ENCODE results near the gene BHLHA15. TPM values are rescaled to one million over a fixed set of nuclear protein-coding genes. Genes with fewer than 3 reads are reported as not detected.

Gene BHLHA15
- total RNA-seq, 1 donor from 2014 or later = 0.35 TPM

DNA sequence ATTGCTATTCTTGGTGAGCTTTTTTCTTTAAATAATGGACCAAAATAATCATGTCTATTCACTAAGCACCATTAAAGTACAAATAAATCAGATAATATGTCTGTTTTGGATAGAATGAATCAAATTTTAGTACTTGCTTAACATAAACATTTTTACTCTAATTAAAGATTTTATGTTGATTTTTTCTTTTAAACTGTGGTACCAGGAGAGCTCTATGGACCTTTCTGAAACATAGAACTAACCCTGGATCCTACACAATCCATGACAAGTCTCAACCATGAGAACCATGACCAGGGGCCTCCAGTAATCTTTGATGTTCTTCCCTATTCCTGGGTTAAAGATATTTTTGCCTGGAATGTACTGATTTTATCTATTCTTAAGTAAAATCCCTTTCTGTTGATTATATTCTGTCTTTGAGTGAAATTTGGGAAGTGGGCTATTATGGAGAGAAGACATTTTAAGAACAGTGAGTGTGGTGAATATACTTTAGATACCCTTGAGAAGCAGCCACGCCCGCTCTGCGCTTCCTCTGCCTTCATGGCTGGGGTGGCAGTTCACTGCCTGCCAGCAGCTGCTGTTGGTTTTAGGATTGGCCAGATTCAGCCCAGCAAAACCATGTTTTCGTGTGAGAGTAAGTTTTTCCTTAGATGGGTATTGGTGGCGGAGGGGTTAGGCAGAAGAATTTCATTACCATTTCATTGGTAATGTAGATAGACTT lies 42.2 kb upstream of the BHLHA15 start:
- CTCF ChIA-PET = interaction anchor here (0.7 to 10.4 kb wide), 27 partner anchors 9 to 1065 kb away, joined by 3 to 248 read pairs (median 4); partner anchors contain the start of gene LMTK2
- Mint-ChIP-seq H3K27me3 (peaks cover 2% of the 10 kb centered on the region), H3K36me3 (ENCODE audit: low read depth) (peaks cover 15% of the 10 kb centered on the region), H3K27ac (no peak overlapping the region), H3K4me1 (peaks cover 9% of the 10 kb centered on the region), H3K4me3 (no peak overlapping the region), H3K9me3 (no peaks in the 10 kb centered on the region)
- DNase-seq (no peak), ATAC-seq (ENCODE audit: low read depth) (no peak)
- POLR2A ChIA-PET = interaction anchor here (1.3 to 2.0 kb wide), 3 partner anchors 34 to 147 kb away, joined by 5 to 10 read pairs (median 9); partner anchors contain the start of gene LMTK2
- intact Hi-C loops (cut with micrococcal nuclease) = loop anchor here (1.0 to 2.0 kb wide), 7 partner anchors 63 to 1064 kb away; partner anchors contain the start of genes ASNS and LMTK2
- TF ChIP-seq, protein P1, sequence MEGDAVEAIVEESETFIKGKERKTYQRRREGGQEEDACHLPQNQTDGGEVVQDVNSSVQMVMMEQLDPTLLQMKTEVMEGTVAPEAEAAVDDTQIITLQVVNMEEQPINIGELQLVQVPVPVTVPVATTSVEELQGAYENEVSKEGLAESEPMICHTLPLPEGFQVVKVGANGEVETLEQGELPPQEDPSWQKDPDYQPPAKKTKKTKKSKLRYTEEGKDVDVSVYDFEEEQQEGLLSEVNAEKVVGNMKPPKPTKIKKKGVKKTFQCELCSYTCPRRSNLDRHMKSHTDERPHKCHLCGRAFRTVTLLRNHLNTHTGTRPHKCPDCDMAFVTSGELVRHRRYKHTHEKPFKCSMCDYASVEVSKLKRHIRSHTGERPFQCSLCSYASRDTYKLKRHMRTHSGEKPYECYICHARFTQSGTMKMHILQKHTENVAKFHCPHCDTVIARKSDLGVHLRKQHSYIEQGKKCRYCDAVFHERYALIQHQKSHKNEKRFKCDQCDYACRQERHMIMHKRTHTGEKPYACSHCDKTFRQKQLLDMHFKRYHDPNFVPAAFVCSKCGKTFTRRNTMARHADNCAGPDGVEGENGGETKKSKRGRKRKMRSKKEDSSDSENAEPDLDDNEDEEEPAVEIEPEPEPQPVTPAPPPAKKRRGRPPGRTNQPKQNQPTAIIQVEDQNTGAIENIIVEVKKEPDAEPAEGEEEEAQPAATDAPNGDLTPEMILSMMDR (IDR thresholded peaks at IDR 0.05) = no peak

DNA sequence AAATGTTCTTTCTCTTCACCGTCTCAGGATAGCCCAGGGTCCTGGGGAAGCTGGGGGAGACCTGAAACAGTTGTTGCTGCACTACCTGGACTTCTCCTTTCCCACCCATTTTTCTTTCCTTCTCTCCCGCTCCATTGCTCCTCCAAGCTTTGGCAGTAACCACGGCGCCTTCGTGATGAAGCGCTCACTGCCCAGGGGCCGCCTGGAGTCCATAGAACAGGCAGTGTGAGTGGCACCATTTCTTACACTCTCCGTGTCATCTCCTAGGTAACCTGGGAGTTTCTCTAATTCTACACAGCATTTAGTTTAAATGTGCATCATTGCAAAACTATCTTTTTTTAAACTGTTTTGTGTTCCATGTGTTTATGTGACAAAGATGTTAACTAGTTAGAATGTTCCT lies 40.3 kb upstream of the BHLHA15 start:
- no peak for DNase-seq
- ChIA-PET CTCF (interaction anchor here (1.4 to 10.4 kb wide), 2 partner anchors 65 to 149 kb away, joined by 4 to 248 read pairs; partner anchors contain the start of gene LMTK2), POLR2A (no interaction called here)
- no peak for ATAC-seq (ENCODE audit: low read depth)
- peaks cover 26% of the 10 kb centered on the region for H3K36me3 Mint-ChIP-seq (ENCODE audit: low read depth)
- H3K27me3 Mint-ChIP-seq = no peaks in the 10 kb centered on the region
- H3K27ac Mint-ChIP-seq = no peak overlapping the region
- no peaks in the 10 kb centered on the region for H3K9me3 Mint-ChIP-seq
- no peak overlapping the region for H3K4me3 Mint-ChIP-seq
- H3K4me1 Mint-ChIP-seq = peaks cover 9% of the 10 kb centered on the region
- TF ChIP-seq, protein P1 (IDR thresholded peaks at IDR 0.05) = no peak
- intact Hi-C loops (cut with micrococcal nuclease) = no loop called here

DNA sequence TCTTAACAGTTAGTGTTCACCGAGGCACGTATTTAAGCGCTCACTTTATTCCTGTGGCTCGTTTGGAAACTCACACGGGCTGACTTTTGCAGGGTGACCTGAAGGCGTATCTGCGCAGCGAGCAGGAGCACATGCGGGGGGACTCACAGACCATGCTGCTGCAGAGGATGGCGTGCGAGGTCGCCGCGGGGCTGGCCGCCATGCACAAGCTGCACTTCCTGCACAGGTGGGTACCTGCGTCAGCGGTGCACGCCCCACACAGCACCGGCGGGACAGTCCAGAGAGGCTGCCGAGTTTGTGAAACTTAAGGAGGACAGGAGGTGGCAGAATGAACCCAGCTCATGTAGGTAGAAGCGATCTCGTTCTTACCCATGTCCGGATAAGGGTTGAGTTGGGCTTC lies 39.8 kb upstream of the BHLHA15 start:
- H3K36me3 Mint-ChIP-seq (ENCODE audit: low read depth) = peaks cover 30% of the 10 kb centered on the region
- intact Hi-C loops (cut with micrococcal nuclease) = no loop called here
- H3K9me3 Mint-ChIP-seq = no peaks in the 10 kb centered on the region
- TF ChIP-seq, protein P1 (IDR thresholded peaks at IDR 0.05) = no peak
- H3K27ac Mint-ChIP-seq = no peak overlapping the region
- ATAC-seq (ENCODE audit: low read depth) = no peak
- no peaks in the 10 kb centered on the region for H3K27me3 Mint-ChIP-seq
- POLR2A ChIA-PET = interaction anchor here (0.7 kb wide), 1 partner anchor 31 kb away, joined by 3 read pairs; no protein-coding TSS in a partner anchor
- CTCF ChIA-PET = interaction anchor here (1.4 to 10.4 kb wide), 2 partner anchors 65 to 149 kb away, joined by 4 to 248 read pairs; partner anchors contain the start of gene LMTK2
- DNase-seq = no peak
- peaks cover 9% of the 10 kb centered on the region for H3K4me1 Mint-ChIP-seq
- no peak overlapping the region for H3K4me3 Mint-ChIP-seq

DNA sequence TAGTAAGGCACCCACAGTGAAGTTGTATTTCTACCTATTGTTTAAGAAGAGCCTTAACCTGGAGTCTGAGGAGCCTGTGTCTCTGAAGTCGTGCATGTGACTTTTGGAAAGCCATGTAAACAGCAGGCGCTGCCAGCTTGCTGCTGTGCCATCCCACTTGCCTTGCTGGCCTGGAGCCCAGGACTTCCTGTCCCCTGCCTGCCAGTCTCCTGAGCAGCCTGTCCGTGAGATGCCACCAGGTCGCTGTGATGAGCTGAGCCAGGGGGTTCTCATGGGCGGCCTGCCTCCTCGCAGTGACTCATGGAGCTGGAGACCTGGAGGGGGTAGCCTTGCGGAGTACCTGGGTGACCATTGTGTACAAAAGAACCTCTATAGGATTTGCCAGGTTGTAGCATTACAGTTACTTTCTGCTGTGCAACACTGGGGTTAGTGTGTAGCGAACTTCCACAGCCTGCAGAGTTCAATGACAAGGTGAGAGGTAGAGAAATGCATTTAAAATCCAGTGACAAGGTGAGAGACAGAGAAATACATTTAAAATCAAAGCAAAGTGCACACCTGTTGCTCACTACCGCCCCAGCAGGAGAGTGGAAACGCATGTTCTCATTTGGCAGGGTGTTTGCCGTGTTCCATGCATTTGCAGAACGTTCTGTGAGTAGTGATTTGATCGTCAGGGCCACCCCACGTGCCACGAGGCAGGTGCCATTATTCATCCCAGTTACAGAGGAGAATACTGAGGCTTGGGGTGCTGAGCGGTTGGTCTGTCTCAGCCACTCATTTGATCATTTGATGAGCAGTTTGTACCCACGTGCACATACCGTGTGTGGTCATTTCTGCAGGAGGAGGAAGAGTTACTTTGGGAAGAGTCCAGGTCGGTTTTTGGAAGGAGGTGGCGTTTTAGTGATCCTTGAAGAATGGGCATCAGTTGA lies 36.6 kb upstream of the BHLHA15 start:
- H3K36me3 Mint-ChIP-seq (ENCODE audit: low read depth) = peaks cover 37% of the 10 kb centered on the region
- POLR2A ChIA-PET = interaction anchor here (0.7 kb wide), 1 partner anchor 754 kb away, joined by 3 read pairs; no protein-coding TSS in a partner anchor
- CTCF ChIA-PET = no interaction called here
- intact Hi-C loops (cut with micrococcal nuclease) = no loop called here
- no peaks in the 10 kb centered on the region for H3K27me3 Mint-ChIP-seq
- TF ChIP-seq, protein P1 (IDR thresholded peaks at IDR 0.05) = no peak
- DNase-seq (no peak), ATAC-seq (ENCODE audit: low read depth) (no peak)
- H3K27ac Mint-ChIP-seq = no peak overlapping the region
- H3K4me1 Mint-ChIP-seq = no peaks in the 10 kb centered on the region
- H3K9me3 Mint-ChIP-seq = no peaks in the 10 kb centered on the region
- H3K4me3 Mint-ChIP-seq = no peak overlapping the region
